HepG2 (cell line): Measurements from ENCODE around the gene SIGMAR1. TPM values are rescaled to one million over a fixed set of nuclear protein-coding genes. Genes with fewer than 3 reads are reported as not detected.
A peak's percentile ranks its signal among the peaks of the same experiment; 100 is the strongest.

Experiments used
- FOXO4 ChIP-seq: sonication (generic); formaldehyde crosslinking; conservative IDR thresholded peaks from 2 replicates; pipeline ENCODE4 v1.8.1; 2023; ENCODE audit warnings: missing genetic modification reagents
- HMGXB3 ChIP-seq: sonication (generic); formaldehyde crosslinking; IDR thresholded peaks from 2 replicates; pipeline ENCODE4 v1.4.0; 2020; ENCODE audit warnings: missing genetic modification reagents, borderline replicate concordance
- IKZF4 ChIP-seq: sonication (generic); formaldehyde crosslinking; IDR thresholded peaks from 2 replicates; pipeline ENCODE4 v1.5.1; 2020; ENCODE audit warnings: borderline replicate concordance, mild to moderate bottlenecking, low read depth, missing genetic modification reagents; ENCODE audit errors: not compliant biosample characterization
- JUND ChIP-seq: sonication (generic); formaldehyde crosslinking; IDR thresholded peaks from 2 replicates; pipeline ENCODE4 v1.8.0; 2022; ENCODE audit warnings: mild to moderate bottlenecking, missing genetic modification reagents
- MXD3 ChIP-seq: IDR thresholded peaks from 2 replicates; pipeline ENCODE4 v1.6.1; 2016; ENCODE audit warnings: mild to moderate bottlenecking, missing biosample characterization, missing genetic modification reagents
- NAIF1 ChIP-seq: sonication (generic); formaldehyde crosslinking; IDR thresholded peaks from 2 replicates; pipeline ENCODE4 v1.5.0; 2020; ENCODE audit warnings: mild to moderate bottlenecking, missing genetic modification reagents, borderline replicate concordance
- PHF5A ChIP-seq: IDR thresholded peaks from one replicate; pipeline ENCODE4 v1.6.1; 2018; ENCODE audit warnings: low read depth, missing genetic modification reagents; ENCODE audit not compliant: unreplicated experiment
- RBM22 ChIP-seq: fragments of 200-400 bp; formaldehyde crosslinking; optimal IDR thresholded peaks from 2 replicates; pipeline ENCODE3; 2017; ENCODE audit warnings: mild to moderate bottlenecking, low read length, moderate library complexity
- SIN3A ChIP-seq: IDR thresholded peaks from 2 replicates; pipeline ENCODE4 v1.6.1; 2011; ENCODE audit warnings: low read depth, mild to moderate bottlenecking, control low read depth, low read length, borderline replicate concordance
- SMAD3 ChIP-seq: sonication (generic); formaldehyde crosslinking; IDR thresholded peaks from 2 replicates; pipeline ENCODE4 v1.4.0; 2020; ENCODE audit warnings: missing genetic modification reagents
- SMARCE1 ChIP-seq: fragments of 450-650 bp; IDR thresholded peaks from 2 replicates; pipeline ENCODE4 v1.6.1; 2017; ENCODE audit warnings: borderline replicate concordance
- SOX13 ChIP-seq, 3 experiments: fragments of 450-650 bp in 1 of 3; sonication (generic) in 1 of 3; formaldehyde crosslinking in 1 of 3; IDR thresholded peaks in 2 of 3; conservative IDR thresholded peaks in 1 of 3; 2 replicates each; pipeline versions ENCODE4 v1.5.0 to v1.6.1; 2016 to 2020; ENCODE audit warnings: antibody characterized with exemption in 1 of 3, mild to moderate bottlenecking in 1 of 3, missing compliant biosample characterization in 1 of 3, missing genetic modification reagents in 1 of 3, moderate library complexity in 1 of 3
- SRSF9 ChIP-seq: fragments of 200-400 bp; formaldehyde crosslinking; IDR thresholded peaks from 2 replicates; pipeline ENCODE4 v1.6.1; 2018; ENCODE audit warnings: borderline replicate concordance, mild to moderate bottlenecking, low read depth, low read length; ENCODE audit not compliant: insufficient read depth, poor library complexity, severe bottlenecking
- SUZ12 ChIP-seq: fragments of 150-350 bp; IDR thresholded peaks from 2 replicates; pipeline ENCODE4 v1.6.1; 2014; ENCODE audit warnings: low read depth, low read length
- THAP8 ChIP-seq: sonication (generic); formaldehyde crosslinking; IDR thresholded peaks from 2 replicates; pipeline ENCODE4 v1.5.1; 2020; ENCODE audit warnings: missing genetic modification reagents, mild to moderate bottlenecking, borderline replicate concordance
- ZGPAT ChIP-seq: IDR thresholded peaks from 2 replicates; pipeline ENCODE4 v1.6.1; 2016; ENCODE audit warnings: mild to moderate bottlenecking
- ZNF563 ChIP-seq: sonication (generic); formaldehyde crosslinking; IDR thresholded peaks from 2 replicates; pipeline ENCODE4 v1.8.0; 2022; ENCODE audit warnings: mild to moderate bottlenecking, moderate library complexity, missing genetic modification reagents
- ZNF772 ChIP-seq: sonication (generic); formaldehyde crosslinking; IDR thresholded peaks from 2 replicates; pipeline ENCODE4 v1.5.0; 2020; ENCODE audit warnings: mild to moderate bottlenecking, missing genetic modification reagents
- polyA plus RNA-seq, 8 experiments: library from polyadenylated mRNA; depleted of rRNA in 3 of 8; stranded (reverse) in 7 of 8; unstranded in 1 of 8; fragments of >200 nt; fragmentation: Illumina TruSeq in 4 of 8; extraction: Trizol in 4 of 8; gene quantifications; 2 replicates each; pipeline versions ENCODE4 v1.2.1 to v1.2.3, GENCODE V29; 2011 to 2016; ENCODE audit warnings: low read depth in 4 of 8, missing spikeins in 1 of 8, mixed read lengths in 1 of 8; ENCODE audit not compliant: insufficient read depth in 1 of 8
- total RNA-seq, 5 experiments: library from RNA; depleted of rRNA; stranded (reverse); fragments of >200 nt; fragmentation: Illumina TruSeq; extraction: Trizol; gene quantifications; 2 replicates each; pipeline ENCODE4 v1.2.3, GENCODE V29; 2016; ENCODE audit warnings: low read depth in 1 of 5

Gene SIGMAR1
- total and polyA plus RNA-seq, 2 of the 13 experiments (the other 11 are each of a cell fraction or from before 2014, with no cell fraction given) = 38.9 to 60.8 TPM

- TF ChIP-seq IKZF4 (CRISPR knock-in tag) = no peak
- peak; percentile 79; the same call in 1 of the 2 replicates for TF ChIP-seq HMGXB3 (CRISPR knock-in tag)
- peak; percentile 73; the same call in 1 of the 2 replicates for TF ChIP-seq ZGPAT (CRISPR knock-in tag)
- no peak; the same call in 1 of the 2 replicates for TF ChIP-seq ZNF563 (CRISPR knock-in tag)
- TF ChIP-seq PHF5A (CRISPR knock-in tag) = peak; percentile 14
- 0 out of 2 replicates have a peak, but pooled peaks have one; percentile 10 for TF ChIP-seq FOXO4 (CRISPR knock-in tag)
- peak; percentile 53; the same call in 1 of the 2 replicates for TF ChIP-seq ZNF772 (CRISPR knock-in tag)
- TF ChIP-seq MXD3 = peak; percentile 76; the same call in 1 of the 2 replicates
- TF ChIP-seq RBM22 = peak; percentile 14
- TF ChIP-seq JUND = no peak
- no peak for TF ChIP-seq THAP8 (CRISPR knock-in tag)
- no peak for TF ChIP-seq SMARCE1
- peak; percentile 35; the same call in 1 of the 2 replicates for TF ChIP-seq SIN3A
- peak; percentile 34; the same call in 1 of the 2 replicates for TF ChIP-seq NAIF1
- no peak for TF ChIP-seq SRSF9
- TF ChIP-seq SOX13 (IDR thresholded peaks at IDR 0.05) = no peak
- TF ChIP-seq SOX13 (CRISPR knock-in tag; conservative IDR thresholded peaks at IDR 0.05 in 1 of 2, IDR thresholded peaks at IDR 0.05 in 1 of 2) = 0 out of 4 replicates have a peak, but pooled peaks of 1 of the 2 experiments have one; percentile 6
- no peak for TF ChIP-seq SUZ12
- TF ChIP-seq SMAD3 = 0 out of 2 replicates have a peak, but pooled peaks have one; percentile 33
Observed at GRCh38 chr9:34611811-34612787, 25.5 kb downstream of the SIGMAR1 start, which contains the start of gene RPP25L (continued).
